ENCODE data around the gene TMEM120A. TPM values are rescaled to one million over a fixed set of nuclear protein-coding genes. Genes with fewer than 3 reads are reported as not detected.

The TMEM120A gene
- polyA plus RNA-seq, 3 donors, result 65.5 to 79.9 (median 76.1) TPM

DNA sequence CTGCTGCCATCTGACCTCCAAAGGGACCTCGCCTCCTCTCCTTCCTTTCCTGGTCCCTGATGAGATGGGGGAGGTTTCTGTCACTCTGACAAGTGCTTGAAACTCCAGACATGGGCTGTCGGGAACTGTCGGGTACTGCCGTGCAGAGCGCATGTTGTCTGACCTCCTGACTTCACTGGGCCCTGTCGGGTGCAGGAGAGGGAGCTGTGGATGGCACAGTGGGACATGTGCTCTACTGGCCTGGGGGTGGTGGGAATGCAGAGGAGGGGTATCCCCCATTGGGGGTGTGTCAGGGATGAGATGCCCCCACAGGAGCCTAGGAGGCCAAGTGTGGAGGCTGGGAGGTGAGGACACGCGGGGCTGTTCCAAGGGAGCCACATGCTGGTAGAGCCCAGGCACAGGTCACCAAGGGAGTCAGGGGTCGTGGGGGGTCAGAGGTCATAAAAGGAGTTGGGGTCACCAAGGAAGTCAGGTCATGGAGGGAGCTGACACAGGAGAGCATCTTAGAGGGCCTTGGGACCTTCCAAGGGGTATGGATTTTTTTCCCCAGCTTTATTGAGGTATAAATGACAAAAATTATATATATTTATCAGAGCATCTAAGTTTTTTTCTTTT lies 30.9 kb downstream of the TMEM120A start:
- Mint-ChIP-seq H3K27me3 (ENCODE audit: low read depth in 3 of 3) (peaks cover 0 to 2% (median 0%) of the 10 kb centered on the region in 3 donors), H3K4me1 (peaks cover 22% of the 10 kb centered on the region), H3K27ac (no peak overlapping the region), H3K36me3 (peaks cover 59 to 78% of the 10 kb centered on the region in 2 donors), H3K4me3 (no peak overlapping the region), H3K9me3 (peaks cover 0 to 1% (median 0%) of the 10 kb centered on the region in 7 donors)
- intact Hi-C loops (cut with micrococcal nuclease), result no loop called here
- H3K36me3 ChIP-seq (replicated peaks in 1 of 2; ENCODE audit: control insufficient read depth in 1 of 2, insufficient read depth in 2 of 2, low read length in 2 of 2), result peaks cover 29 to 75% of the 10 kb centered on the region in 2 donors
- H4K20me1 ChIP-seq (ENCODE audit: insufficient read depth, low read length), result peaks cover 52% of the 10 kb centered on the region
- no peak for DNase-seq
- H3K27ac ChIP-seq (ENCODE audit: low read depth in 1 of 2, low read length in 2 of 2), result no peak overlapping the region
- H2AFZ ChIP-seq (ENCODE audit: insufficient read depth, low read depth, low read length, poor library complexity, severe bottlenecking), result no peak overlapping the region
- H3K27me3 ChIP-seq (ENCODE audit: control insufficient read depth in 2 of 2, insufficient read depth in 2 of 2, low read length in 2 of 2), result no peaks in the 10 kb centered on the region
- no peak overlapping the region for H3K4me2 ChIP-seq (replicated peaks; ENCODE audit: extremely low read depth, low read length, poor library complexity, severe bottlenecking)
- TF ChIP-seq, protein P1, sequence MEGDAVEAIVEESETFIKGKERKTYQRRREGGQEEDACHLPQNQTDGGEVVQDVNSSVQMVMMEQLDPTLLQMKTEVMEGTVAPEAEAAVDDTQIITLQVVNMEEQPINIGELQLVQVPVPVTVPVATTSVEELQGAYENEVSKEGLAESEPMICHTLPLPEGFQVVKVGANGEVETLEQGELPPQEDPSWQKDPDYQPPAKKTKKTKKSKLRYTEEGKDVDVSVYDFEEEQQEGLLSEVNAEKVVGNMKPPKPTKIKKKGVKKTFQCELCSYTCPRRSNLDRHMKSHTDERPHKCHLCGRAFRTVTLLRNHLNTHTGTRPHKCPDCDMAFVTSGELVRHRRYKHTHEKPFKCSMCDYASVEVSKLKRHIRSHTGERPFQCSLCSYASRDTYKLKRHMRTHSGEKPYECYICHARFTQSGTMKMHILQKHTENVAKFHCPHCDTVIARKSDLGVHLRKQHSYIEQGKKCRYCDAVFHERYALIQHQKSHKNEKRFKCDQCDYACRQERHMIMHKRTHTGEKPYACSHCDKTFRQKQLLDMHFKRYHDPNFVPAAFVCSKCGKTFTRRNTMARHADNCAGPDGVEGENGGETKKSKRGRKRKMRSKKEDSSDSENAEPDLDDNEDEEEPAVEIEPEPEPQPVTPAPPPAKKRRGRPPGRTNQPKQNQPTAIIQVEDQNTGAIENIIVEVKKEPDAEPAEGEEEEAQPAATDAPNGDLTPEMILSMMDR (IDR thresholded peaks at IDR 0.05), result no peak
- H3K9me3 ChIP-seq (replicated peaks in 1 of 2; ENCODE audit: control insufficient read depth in 1 of 2, insufficient read depth in 1 of 2, low read length in 2 of 2), result no peaks in the 10 kb centered on the region
- WGBS (ENCODE audit: insufficient coverage), result 89% methylated on average over 8 of the region's 9 CpGs
- no peaks in the 10 kb centered on the region for H3K79me2 ChIP-seq (ENCODE audit: insufficient read depth, low read length)
- peaks cover 16% of the 10 kb centered on the region in 2 donors for H3K4me1 ChIP-seq (ENCODE audit: control insufficient read depth in 1 of 2, insufficient read depth in 2 of 2, low read length in 2 of 2)
- no peak overlapping the region for H3K9ac ChIP-seq (ENCODE audit: insufficient read depth, low read length, poor library complexity, severe bottlenecking)
- H3K4me3 ChIP-seq (replicated peaks in 1 of 3; ENCODE audit: low read depth in 2 of 3, low read length in 3 of 3), result no peak overlapping the region

DNA sequence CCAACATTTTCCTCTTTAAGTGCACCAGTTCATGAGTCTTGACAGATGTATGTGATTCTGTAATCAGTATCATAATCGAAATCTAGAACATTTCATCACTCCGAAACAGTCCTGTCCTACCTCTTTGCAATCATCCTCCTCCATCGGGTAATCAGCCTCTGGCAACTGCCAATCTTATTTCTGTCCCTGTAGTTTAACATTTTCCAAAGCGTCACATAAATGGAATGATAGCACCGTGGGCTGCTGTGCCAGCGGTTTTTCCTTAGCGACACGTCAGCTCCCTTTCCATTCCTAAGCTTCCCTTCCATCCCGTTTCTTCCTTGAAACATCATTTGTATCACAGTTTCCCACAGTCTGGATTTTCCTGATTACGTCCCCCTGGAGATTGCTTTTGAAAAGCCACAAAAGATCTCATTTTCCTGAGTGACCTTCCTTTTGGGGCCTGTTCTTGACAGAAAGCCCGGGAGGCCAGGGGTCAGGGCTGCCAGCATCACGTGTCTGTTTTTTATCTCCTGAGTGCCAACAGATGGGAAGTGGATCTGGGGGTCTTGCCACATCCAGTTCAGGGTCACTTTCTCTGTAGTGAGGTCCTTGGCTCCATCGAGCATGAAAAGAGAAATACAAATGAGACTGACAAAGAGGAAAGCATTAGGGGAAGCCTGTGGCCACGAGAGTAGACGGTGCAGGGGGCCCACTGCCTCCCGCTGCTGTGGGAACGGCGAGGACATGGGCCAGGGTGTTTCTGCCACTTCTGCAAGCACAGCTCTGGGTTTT lies 31.6 kb downstream of the TMEM120A start:
- TF ChIP-seq, protein P1 (IDR thresholded peaks at IDR 0.05), result no peak
- Histone ChIP-seq H3K9me3 (replicated peaks in 1 of 2; ENCODE audit: control insufficient read depth in 1 of 2, insufficient read depth in 1 of 2, low read length in 2 of 2) (no peaks in the 10 kb centered on the region), H2AFZ (ENCODE audit: insufficient read depth, low read depth, low read length, poor library complexity, severe bottlenecking) (no peak overlapping the region), H3K79me2 (ENCODE audit: insufficient read depth, low read length) (no peaks in the 10 kb centered on the region), H3K27ac (ENCODE audit: low read depth in 1 of 2, low read length in 2 of 2) (peak overlapping the region in 1 of 2 donors; percentile 3), H3K4me3 (replicated peaks in 1 of 3; ENCODE audit: low read depth in 2 of 3, low read length in 3 of 3) (no peak overlapping the region), H3K4me2 (replicated peaks; ENCODE audit: extremely low read depth, low read length, poor library complexity, severe bottlenecking) (no peak overlapping the region), H3K27me3 (ENCODE audit: control insufficient read depth in 2 of 2, insufficient read depth in 2 of 2, low read length in 2 of 2) (no peaks in the 10 kb centered on the region), H4K20me1 (ENCODE audit: insufficient read depth, low read length) (peaks cover 45% of the 10 kb centered on the region), H3K9ac (ENCODE audit: insufficient read depth, low read length, poor library complexity, severe bottlenecking) (no peak overlapping the region), H3K36me3 (replicated peaks in 1 of 2; ENCODE audit: control insufficient read depth in 1 of 2, insufficient read depth in 2 of 2, low read length in 2 of 2) (peaks cover 29 to 75% of the 10 kb centered on the region in 2 donors), H3K4me1 (ENCODE audit: control insufficient read depth in 1 of 2, insufficient read depth in 2 of 2, low read length in 2 of 2) (peaks cover 10 to 11% of the 10 kb centered on the region in 2 donors)
- 51% methylated on average over 14 of the region's 18 CpGs for WGBS (ENCODE audit: insufficient coverage)
- Mint-ChIP-seq H3K4me3 (no peak overlapping the region), H3K9me3 (peaks cover 0 to 1% (median 0%) of the 10 kb centered on the region in 7 donors), H3K4me1 (peaks cover 20% of the 10 kb centered on the region), H3K36me3 (peaks cover 66 to 80% of the 10 kb centered on the region in 2 donors), H3K27ac (no peak overlapping the region), H3K27me3 (ENCODE audit: low read depth in 3 of 3) (peaks cover 0 to 2% (median 0%) of the 10 kb centered on the region in 3 donors)
- no peak for DNase-seq
- intact Hi-C loops (cut with micrococcal nuclease), result no loop called here

All from CD14-positive monocyte (primary cell).